ENCODE results near the gene TAF1B.
"Not testable (repeated sequence)": the region's sequence is repeated elsewhere in the genome, so short reads cannot be mapped to it uniquely, and the experiment has no call there.

The TAF1B gene

DNA sequence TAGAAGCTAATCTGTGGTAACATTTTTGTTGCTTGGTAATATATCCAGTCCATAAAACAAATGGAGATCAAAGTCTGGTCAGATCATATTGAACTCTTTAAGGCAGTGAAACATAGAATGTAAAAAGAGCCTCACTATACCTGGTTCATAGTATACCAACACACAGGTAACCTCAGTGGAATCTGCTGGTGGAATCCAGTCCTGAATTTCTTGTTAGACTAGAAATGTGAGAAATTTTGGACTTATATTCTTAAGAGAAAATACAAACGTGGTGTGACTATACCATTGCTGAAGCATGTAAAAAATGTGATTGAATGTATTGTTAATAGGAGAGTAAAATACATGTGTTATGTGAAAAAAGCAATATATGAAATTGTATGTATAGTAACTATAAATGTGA is 62.1 kb downstream of the TAF1B start:
- peaks cover 5% of the 10 kb centered on the region for H3K4me1 Mint-ChIP-seq (ENCODE audit: low read depth)
- H3K27ac Mint-ChIP-seq, result no peak overlapping the region
- H3K4me3 Mint-ChIP-seq, result no peak overlapping the region
- no peaks in the 10 kb centered on the region for H3K9me3 Mint-ChIP-seq
- no peaks in the 10 kb centered on the region for H3K27me3 Mint-ChIP-seq (ENCODE audit: low read depth)
- peaks cover 15% of the 10 kb centered on the region for H3K36me3 Mint-ChIP-seq (ENCODE audit: low read depth)

DNA sequence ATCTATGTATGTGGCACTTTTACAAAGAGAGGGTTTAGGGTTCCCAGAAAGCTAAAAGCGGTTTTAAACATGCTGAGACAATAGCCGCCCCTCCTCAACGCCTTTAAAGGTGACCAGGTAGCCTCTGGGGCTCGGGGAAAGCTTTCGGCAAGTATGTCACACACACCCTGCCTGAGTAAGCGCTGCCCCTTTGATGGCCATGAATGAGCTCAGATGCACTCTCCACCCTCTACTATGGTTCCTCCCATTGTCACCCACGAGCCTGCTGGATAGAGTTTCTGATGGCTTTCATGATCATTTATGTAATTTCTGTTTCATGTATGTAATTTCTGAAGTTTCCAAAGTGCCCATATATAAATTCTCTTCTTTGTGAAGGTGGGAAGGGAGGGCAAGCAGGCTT is 64.1 kb downstream of the TAF1B start:
- no peak overlapping the region for H3K4me3 Mint-ChIP-seq
- H3K4me1 Mint-ChIP-seq (ENCODE audit: low read depth), result peaks cover 5% of the 10 kb centered on the region
- H3K9me3 Mint-ChIP-seq, result no peaks in the 10 kb centered on the region
- H3K36me3 Mint-ChIP-seq (ENCODE audit: low read depth), result peaks cover 20% of the 10 kb centered on the region
- H3K27ac Mint-ChIP-seq, result no peak overlapping the region
- H3K27me3 Mint-ChIP-seq (ENCODE audit: low read depth), result no peaks in the 10 kb centered on the region

DNA sequence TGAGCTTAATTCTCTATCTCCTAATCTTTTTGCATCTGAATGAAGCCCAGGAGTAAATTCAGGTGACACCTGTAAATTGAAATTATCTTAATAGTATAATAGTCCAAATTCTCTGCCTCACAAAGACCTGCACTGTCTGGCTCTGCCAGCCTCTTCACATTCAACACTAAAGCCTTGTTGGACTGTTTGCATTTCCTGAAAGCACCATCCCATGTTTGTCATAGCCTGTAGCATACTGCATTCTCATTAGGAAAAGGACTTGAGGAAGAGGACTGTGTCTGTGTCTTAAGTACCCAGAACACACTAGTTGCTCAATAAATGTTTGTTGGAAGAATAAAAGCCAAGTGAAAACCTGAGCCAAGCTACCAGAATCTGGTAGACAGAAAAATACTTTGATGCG is 65.4 kb downstream of the TAF1B start:
- H3K27me3 Mint-ChIP-seq (ENCODE audit: low read depth), result no peaks in the 10 kb centered on the region
- H3K36me3 Mint-ChIP-seq (ENCODE audit: low read depth), result peaks cover 29% of the 10 kb centered on the region
- peaks cover 5% of the 10 kb centered on the region for H3K4me1 Mint-ChIP-seq (ENCODE audit: low read depth)
- no peaks in the 10 kb centered on the region for H3K9me3 Mint-ChIP-seq
- no peak overlapping the region for H3K4me3 Mint-ChIP-seq
- no peak overlapping the region for H3K27ac Mint-ChIP-seq

DNA sequence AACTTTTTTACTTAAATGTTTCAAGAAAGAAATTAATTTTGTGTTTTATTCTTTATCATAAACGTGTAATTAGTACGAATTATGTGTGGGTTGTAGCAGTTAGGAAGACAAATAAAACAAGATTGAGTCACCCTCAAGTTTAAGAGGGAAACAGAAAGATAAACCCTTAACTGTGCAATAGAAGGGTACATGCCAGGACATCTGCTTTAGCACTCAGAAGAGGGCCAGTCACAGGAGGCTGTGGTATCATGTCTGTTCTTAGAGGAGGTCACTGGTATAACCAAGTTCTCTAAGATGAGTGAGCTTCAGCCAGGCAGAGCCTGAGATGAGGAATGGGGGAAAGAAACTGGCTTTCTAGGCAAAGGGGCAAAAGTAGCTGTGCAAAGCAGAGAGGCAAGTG is 65.8 kb downstream of the TAF1B start:
- peaks cover 33% of the 10 kb centered on the region for H3K36me3 Mint-ChIP-seq (ENCODE audit: low read depth)
- H3K27ac Mint-ChIP-seq, result no peak overlapping the region
- H3K27me3 Mint-ChIP-seq (ENCODE audit: low read depth), result no peaks in the 10 kb centered on the region
- H3K9me3 Mint-ChIP-seq, result no peaks in the 10 kb centered on the region
- no peak overlapping the region for H3K4me3 Mint-ChIP-seq
- peaks cover 5% of the 10 kb centered on the region for H3K4me1 Mint-ChIP-seq (ENCODE audit: low read depth)

DNA sequence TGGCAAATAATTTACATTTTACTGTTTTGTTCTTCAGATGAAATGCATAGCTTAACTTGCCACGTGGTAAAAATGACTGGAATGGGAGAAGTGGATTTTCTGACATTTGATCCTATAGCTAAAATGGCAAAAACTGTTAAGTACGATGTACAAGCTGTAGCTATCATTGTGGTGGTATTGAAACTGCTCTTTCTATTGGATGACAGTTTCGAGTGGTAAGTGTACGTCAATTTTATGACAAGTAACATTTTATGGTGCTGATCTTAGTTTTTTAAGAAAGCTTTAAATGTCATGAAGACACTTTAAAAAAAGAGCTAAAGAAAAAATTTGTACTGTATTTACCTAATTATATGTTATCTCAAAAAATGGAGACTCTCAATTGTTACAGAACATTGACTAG is 67.4 kb downstream of the TAF1B start:
- no peak overlapping the region for H3K4me3 Mint-ChIP-seq
- no peak overlapping the region for H3K27ac Mint-ChIP-seq
- no peaks in the 10 kb centered on the region for H3K9me3 Mint-ChIP-seq
- H3K27me3 Mint-ChIP-seq (ENCODE audit: low read depth), result no peaks in the 10 kb centered on the region
- peaks cover 5% of the 10 kb centered on the region for H3K4me1 Mint-ChIP-seq (ENCODE audit: low read depth)
- H3K36me3 Mint-ChIP-seq (ENCODE audit: low read depth), result peaks cover 40% of the 10 kb centered on the region

DNA sequence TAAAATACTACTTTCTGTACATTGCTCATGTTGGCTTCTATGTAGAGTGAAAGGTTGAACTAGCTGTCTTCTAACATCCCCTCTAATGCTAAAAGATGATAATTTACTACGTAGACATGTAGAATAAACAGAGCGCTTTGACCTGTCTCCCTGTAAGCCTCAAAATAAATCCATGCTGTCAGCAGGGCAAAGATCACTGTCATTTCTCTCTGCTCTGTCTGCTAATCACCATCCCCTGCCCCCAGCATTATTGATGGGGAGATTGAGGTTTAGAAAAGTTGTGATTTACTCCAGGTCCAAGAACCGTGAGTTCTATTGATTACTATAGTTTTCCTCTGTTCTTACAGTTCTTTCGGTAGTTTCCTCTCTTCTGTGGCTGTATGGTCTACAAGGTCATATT is 69.2 kb downstream of the TAF1B start:
- peaks cover 42% of the 10 kb centered on the region for H3K36me3 Mint-ChIP-seq (ENCODE audit: low read depth)
- no peak overlapping the region for H3K4me3 Mint-ChIP-seq
- no peak overlapping the region for H3K27ac Mint-ChIP-seq
- no peaks in the 10 kb centered on the region for H3K9me3 Mint-ChIP-seq
- H3K4me1 Mint-ChIP-seq (ENCODE audit: low read depth), result peaks cover 5% of the 10 kb centered on the region
- H3K27me3 Mint-ChIP-seq (ENCODE audit: low read depth), result no peaks in the 10 kb centered on the region

DNA sequence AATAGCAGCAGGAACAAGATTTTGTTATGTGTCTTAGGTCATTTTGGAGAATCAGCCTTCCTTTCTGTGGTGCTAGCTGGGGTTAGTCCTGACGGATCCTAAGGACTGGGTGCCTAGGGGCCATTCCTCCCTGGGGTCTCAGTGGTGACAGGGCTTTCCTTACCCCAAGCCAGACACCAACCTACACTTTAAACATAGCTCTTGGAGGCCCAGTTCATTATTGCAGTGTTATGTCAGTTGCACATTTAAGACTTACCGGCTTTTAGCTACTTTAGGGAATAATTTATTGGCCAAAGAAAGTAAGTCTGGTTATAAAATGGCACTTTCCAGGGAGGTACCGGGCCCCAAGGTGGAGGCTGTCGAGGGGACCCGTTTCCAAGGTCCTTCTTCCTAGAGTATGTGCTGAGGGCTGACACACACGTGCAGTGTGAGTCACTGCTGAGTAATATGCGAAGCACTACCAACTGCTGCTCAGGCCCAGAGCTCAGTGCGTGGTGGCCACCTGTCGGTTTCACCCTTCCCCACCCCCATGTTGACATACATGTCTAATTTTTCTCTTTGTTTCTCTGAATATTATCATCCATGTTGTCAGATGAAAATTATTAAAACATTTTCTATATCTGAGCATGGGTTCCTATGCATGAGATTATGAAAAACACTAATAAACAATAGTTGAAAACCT is 71.3 kb downstream of the TAF1B start:
- H3K4me1 Mint-ChIP-seq (ENCODE audit: low read depth), result no peaks in the 10 kb centered on the region
- no peaks in the 10 kb centered on the region for H3K27me3 Mint-ChIP-seq (ENCODE audit: low read depth)
- H3K36me3 Mint-ChIP-seq (ENCODE audit: low read depth), result peaks cover 34% of the 10 kb centered on the region
- H3K4me3 Mint-ChIP-seq, result no peak overlapping the region
- no peak overlapping the region for H3K27ac Mint-ChIP-seq
- no peaks in the 10 kb centered on the region for H3K9me3 Mint-ChIP-seq

DNA sequence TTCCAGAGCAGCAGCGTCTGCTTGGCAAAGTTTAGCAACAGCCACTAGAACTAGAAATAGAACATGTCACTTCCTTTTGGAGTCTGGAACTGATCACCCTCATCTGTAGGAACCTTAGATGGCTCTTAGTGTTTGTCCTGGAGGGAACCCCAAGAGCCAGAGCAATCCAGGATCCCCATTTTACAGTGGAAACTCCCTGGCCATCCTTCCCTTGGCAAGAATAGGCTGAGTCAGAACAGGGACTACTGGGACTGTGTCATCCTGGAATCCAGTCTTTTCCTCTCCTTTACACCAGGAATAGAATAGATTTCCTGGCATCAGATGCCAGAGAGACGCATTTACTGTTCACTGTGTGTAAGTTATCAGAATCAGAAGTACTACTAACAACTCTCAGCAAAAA is 75.0 kb downstream of the TAF1B start:
- no peaks in the 10 kb centered on the region for H3K9me3 Mint-ChIP-seq
- H3K27ac Mint-ChIP-seq, result no peak overlapping the region
- H3K36me3 Mint-ChIP-seq (ENCODE audit: low read depth), result peaks cover 46% of the 10 kb centered on the region
- no peak overlapping the region for H3K4me3 Mint-ChIP-seq
- no peaks in the 10 kb centered on the region for H3K4me1 Mint-ChIP-seq (ENCODE audit: low read depth)
- H3K27me3 Mint-ChIP-seq (ENCODE audit: low read depth), result no peaks in the 10 kb centered on the region

DNA sequence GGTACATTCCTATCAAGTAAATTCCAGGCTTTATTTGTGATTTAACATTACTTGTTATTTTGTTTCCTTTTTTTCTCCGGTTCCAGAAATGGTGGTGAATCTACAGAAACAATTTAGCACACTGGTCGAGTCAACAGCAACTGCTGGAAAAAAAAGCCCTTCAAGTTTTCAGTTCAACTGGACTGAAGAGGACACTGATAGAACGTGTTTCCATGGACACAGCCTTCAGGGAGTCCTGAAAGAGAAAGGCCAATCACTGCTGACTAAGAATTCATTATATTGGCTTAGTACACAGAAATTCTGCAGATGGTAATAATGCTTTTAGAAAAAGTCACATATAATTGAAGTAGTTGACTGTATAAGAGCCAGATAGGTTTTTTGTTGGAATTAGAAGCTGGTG is 76.2 kb downstream of the TAF1B start:
- H3K27me3 Mint-ChIP-seq (ENCODE audit: low read depth), result no peaks in the 10 kb centered on the region
- H3K4me3 Mint-ChIP-seq, result no peak overlapping the region
- H3K36me3 Mint-ChIP-seq (ENCODE audit: low read depth), result peaks cover 37% of the 10 kb centered on the region
- no peak overlapping the region for H3K27ac Mint-ChIP-seq
- no peaks in the 10 kb centered on the region for H3K9me3 Mint-ChIP-seq
- H3K4me1 Mint-ChIP-seq (ENCODE audit: low read depth), result no peaks in the 10 kb centered on the region

DNA sequence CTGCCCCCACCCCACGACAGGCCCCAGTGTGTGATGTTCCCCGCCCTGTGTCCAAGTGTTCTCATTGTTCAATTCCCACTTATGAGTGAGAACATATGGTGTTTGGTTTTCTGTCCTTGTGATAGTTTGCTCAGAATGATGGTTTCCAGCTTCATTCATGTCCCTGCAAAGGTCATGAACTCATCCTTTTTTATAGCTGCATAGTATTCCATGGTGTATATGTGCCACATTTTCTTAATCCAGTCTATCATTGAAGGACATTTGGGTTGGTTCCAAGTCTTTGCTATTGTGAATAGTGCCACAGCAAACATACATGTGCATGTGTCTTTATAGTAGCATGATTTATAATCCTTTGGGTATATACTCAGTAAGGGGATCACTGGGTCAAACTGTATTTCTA is 83.7 kb downstream of the TAF1B start:
- not testable (repeated sequence) for H3K27ac Mint-ChIP-seq; H3K9me3 Mint-ChIP-seq; H3K4me1 Mint-ChIP-seq (ENCODE audit: low read depth); H3K27me3 Mint-ChIP-seq (ENCODE audit: low read depth); H3K4me3 Mint-ChIP-seq
- peaks cover 44% of the 10 kb centered on the region for H3K36me3 Mint-ChIP-seq (ENCODE audit: low read depth)

DNA sequence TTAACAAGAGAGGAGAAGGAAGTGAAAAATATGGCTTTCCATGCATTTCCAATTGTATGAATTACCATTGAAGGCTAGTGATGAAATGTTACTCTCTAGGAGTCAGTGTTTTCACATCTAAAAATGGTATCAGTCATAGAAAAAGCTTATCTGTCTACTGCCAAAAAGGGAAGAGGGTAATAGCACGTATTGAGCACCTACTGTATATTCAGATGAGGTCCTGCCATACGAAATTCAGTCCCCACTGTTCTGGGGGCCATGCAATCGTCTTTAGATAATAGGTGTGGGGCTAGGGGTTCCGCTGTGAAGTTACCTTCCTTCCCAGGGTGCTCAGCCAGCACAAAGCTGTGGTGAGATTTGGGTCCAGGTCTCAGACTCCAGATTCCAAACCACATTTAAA is 94.0 kb downstream of the TAF1B start:
- Mint-ChIP-seq H3K9me3 (no peaks in the 10 kb centered on the region), H3K4me1 (ENCODE audit: low read depth) (no peaks in the 10 kb centered on the region), H3K36me3 (ENCODE audit: low read depth) (peaks cover 12% of the 10 kb centered on the region), H3K4me3 (no peak overlapping the region), H3K27me3 (ENCODE audit: low read depth) (no peaks in the 10 kb centered on the region), H3K27ac (no peak overlapping the region)

DNA sequence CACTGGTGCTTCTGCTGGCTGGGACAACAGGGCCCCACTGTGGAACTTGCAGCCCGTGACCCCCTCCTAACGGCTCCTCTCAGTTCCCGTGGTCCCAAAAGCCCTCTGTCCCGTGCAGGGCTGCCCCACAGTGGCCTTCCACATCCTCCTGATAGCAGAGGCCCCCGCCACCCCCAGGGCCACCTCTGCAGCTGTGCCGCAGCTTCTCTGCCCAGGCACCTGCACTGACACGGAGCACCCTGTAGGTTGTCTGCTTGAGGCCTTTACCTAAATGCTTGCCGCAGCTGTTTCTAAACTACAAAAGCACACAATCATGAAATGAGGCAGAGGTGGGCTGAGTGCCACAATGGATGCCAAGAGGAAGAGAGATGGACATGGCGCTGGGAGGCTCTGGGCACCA is 94.7 kb downstream of the TAF1B start:
- no peaks in the 10 kb centered on the region for H3K4me1 Mint-ChIP-seq (ENCODE audit: low read depth)

DNA sequence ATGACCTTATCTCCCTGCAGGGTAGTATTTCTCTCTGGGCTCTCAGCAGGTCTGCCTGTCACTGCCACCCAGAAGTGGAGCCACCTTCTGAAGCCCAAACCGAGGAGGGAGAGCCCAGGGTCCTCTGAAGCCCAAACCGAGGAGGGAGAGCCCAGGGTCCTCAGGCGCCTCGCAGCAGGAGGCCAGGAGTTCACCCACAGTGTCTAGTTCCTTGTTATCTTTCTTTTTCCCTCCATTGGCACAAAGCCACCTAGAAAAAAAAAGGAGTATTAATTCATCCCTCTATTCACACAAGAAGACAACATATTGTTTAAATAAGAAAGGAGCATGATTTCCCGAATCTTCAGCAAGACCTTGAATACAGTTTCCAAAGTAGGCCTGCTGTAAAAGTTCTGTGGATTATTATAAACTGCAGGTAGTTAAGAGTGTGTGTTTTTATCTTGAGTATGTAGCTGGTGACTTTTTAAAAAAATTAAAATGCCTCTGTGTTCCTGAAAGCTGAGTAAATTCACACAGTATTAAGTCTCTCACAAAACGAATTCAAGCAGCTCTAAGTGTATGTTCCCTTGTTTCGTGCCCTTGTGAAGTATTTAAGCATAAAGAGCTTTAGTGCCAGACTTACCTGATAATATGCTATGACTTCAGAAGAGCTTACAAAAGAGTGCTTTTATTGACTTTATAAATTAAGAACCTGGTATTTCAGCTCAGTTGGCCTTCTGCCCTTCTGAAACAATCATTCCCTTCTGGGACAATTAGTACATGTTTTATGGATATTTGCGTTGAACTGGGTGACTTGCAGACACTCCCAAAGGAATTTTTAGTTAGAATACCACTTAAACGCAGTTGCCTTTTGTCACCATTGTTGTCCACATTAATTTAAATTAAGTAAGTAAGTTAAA is 96.6 kb downstream of the TAF1B start:
- Mint-ChIP-seq H3K27ac (no peak overlapping the region), H3K9me3 (no peaks in the 10 kb centered on the region), H3K4me1 (ENCODE audit: low read depth) (no peaks in the 10 kb centered on the region), H3K27me3 (ENCODE audit: low read depth) (peaks cover 12% of the 10 kb centered on the region), H3K4me3 (no peak overlapping the region), H3K36me3 (ENCODE audit: low read depth) (peaks cover 5% of the 10 kb centered on the region)

More for the DNA sequence above, 94.7 kb downstream of the TAF1B start:
- no peaks in the 10 kb centered on the region for H3K9me3 Mint-ChIP-seq
- H3K36me3 Mint-ChIP-seq (ENCODE audit: low read depth), result peaks cover 12% of the 10 kb centered on the region
- H3K4me3 Mint-ChIP-seq, result no peak overlapping the region
- H3K27me3 Mint-ChIP-seq (ENCODE audit: low read depth), result peaks cover 5% of the 10 kb centered on the region
- H3K27ac Mint-ChIP-seq, result no peak overlapping the region

DNA sequence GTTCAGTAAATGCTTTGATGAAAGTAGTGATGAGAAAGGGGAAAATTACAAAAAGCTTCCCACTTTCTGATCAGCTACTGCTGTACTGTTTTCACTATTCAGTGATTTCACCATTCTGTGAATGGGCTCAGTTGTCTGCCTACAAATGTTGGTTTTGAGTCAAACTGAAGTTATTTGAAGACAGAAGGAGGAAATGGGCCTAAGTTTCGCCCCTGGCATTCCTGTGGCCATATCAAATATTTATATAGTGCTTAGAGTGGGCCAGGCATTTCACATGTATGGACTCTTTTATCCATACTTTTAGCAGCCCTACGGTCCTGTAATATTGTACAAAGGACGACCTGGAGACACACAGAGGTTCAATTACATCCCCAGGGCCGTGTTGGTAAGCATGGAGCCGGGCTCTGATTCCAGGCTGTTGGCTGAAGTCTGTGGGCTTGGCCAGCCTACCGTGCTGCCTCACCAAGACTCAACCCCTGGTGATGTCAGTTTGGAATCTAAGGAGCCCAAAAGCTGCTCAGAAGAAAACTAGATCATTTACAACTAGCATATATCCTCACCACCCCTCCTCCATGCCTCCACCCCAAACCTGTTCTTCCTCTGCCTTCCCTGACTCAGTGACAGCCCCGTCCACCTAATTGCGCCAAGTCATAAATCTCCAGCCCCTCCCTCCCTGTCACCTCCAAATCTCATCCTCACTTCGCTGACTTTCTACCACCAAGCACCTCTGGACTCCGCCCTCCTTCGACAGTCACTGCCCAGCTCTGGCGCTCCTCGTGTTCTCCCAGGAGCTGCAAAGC is 98.1 kb downstream of the TAF1B start:
- H3K4me1 Mint-ChIP-seq (ENCODE audit: low read depth), result no peaks in the 10 kb centered on the region

More for the DNA sequence above, 98.1 kb downstream of the TAF1B start:
- peaks cover 25% of the 10 kb centered on the region for H3K27me3 Mint-ChIP-seq (ENCODE audit: low read depth)
- no peak overlapping the region for H3K4me3 Mint-ChIP-seq
- H3K27ac Mint-ChIP-seq, result no peak overlapping the region
- no peaks in the 10 kb centered on the region for H3K9me3 Mint-ChIP-seq
- no peaks in the 10 kb centered on the region for H3K36me3 Mint-ChIP-seq (ENCODE audit: low read depth)

All from T-helper 1 cell treated with Interleukin-12 subunit alpha and Interleukin-12 subunit beta and Interleukin-4 antibody, amounts not matched to agents 30 μg/mL and 1 μg/mL, for 36 hours (primary cell).